ENCODE results near the gene CROCC2.

The CROCC2 gene

GRCh38 chr2:240946046-240946445 lies 39.9 kb downstream of the CROCC2 start:
- no peak for DNase-seq

GRCh38 chr2:240946654-240947053 lies 40.5 kb downstream of the CROCC2 start:
- DNase-seq, result no peak

- DNase-seq, result no peak
Measured at GRCh38 chr2:240947176-240947575, 41.0 kb downstream of the CROCC2 start.

- DNase-seq, result no peak
Measured at GRCh38 chr2:240947607-240948006, 41.5 kb downstream of the CROCC2 start.

GRCh38 chr2:240948086-240948485 lies 42.0 kb downstream of the CROCC2 start:
- DNase-seq, result no peak

GRCh38 chr2:240948905-240949790 lies 43.0 kb downstream of the CROCC2 start:
- no peak for DNase-seq

GRCh38 chr2:240949791-240950705 lies 43.9 kb downstream of the CROCC2 start:
- no peak for DNase-seq

GRCh38 chr2:240951045-240951594 lies 45.0 kb downstream of the CROCC2 start:
- DNase-seq, result no peak

GRCh38 chr2:240952496-240953246 lies 46.5 kb downstream of the CROCC2 start:
- no peak for DNase-seq

- DNase-seq, result no peak
Measured at GRCh38 chr2:240953426-240954410, 47.6 kb downstream of the CROCC2 start.

- DNase-seq, result no peak
Measured at GRCh38 chr2:240954436-240955305, 48.5 kb downstream of the CROCC2 start.

GRCh38 chr2:240955306-240956170 lies 49.4 kb downstream of the CROCC2 start:
- no peak for DNase-seq

- no peak for DNase-seq
Measured at GRCh38 chr2:240956171-240956934, 50.2 kb downstream of the CROCC2 start.

- no peak for DNase-seq
Measured at GRCh38 chr2:240956935-240957655, 51.0 kb downstream of the CROCC2 start.

GRCh38 chr2:240957656-240958365 lies 51.7 kb downstream of the CROCC2 start:
- DNase-seq, result no peak

- DNase-seq, result no peak
Measured at GRCh38 chr2:240958366-240959213, 52.5 kb downstream of the CROCC2 start.
